HepG2 (cell line): Measurements from ENCODE around the gene SV2B. TPM values are rescaled to one million over a fixed set of nuclear protein-coding genes. Genes with fewer than 3 reads are reported as not detected.

Experiments used
- ATAC-seq: fragments of 200-7000 bp; cut with Tn5 transposase; 3 replicates; pipeline ENCODE4 v1.9.1; 2020; ENCODE audit warnings: mild to moderate bottlenecking, moderate library complexity
- BruUV-seq: library from RNA; stranded (reverse); fragments of 400-500 nt; replicated peaks from 2 replicates; lab custom pipeline; 2021; lab: Mats Ljungman, UMichigan
- CTCF ChIA-PET: fragments of 300-600 bp; formaldehyde crosslinking; extraction: SDS; loops from one replicate; lab custom pipeline; 2021; ENCODE audit warnings: low total read pairs, inconsistent platforms, low intra/inter-chr PET ratio; lab: Yijun Ruan, JAX
- POLR2A ChIA-PET: fragments of 350-600 bp; sonication (Branson Sonifier 250); formaldehyde crosslinking; loops from one replicate; lab custom pipeline; 2020; ENCODE audit warnings: antibody characterized with exemption, inconsistent platforms; lab: Yijun Ruan, JAX
- DNase-seq: peaks from one replicate; pipeline ENCODE4 v3.0.0-alpha.2; 2015; ENCODE audit warnings: low spot score
- FAIRE-seq: peaks from 3 replicates; lab custom pipeline; 2011; peaks lifted over from hg19 to GRCh38; lab: Jason Lieb, UNC
- H2AFZ ChIP-seq: one replicate; pipeline ENCODE4 v1.6.1; 2011; ENCODE audit warnings: low read length, inconsistent platforms
- H3K27ac ChIP-seq: fragments of 300-600 bp; 3 replicates; pipeline ENCODE4 v1.8.0; 2011; ENCODE audit warnings: mixed run types, mild to moderate bottlenecking, mixed read lengths, low read length, inconsistent platforms; ENCODE audit not compliant: insufficient read depth; ENCODE audit errors: extremely low read length
- H3K27me3 ChIP-seq, 2 experiments: fragments of 200-600 bp in 1 of 2; 2 replicates in 1 of 2; 3 replicates in 1 of 2; pipeline versions ENCODE4 v1.6.0 to v1.8.0; 2011; ENCODE audit warnings: low read length in 2 of 2, mild to moderate bottlenecking in 2 of 2, moderate library complexity in 2 of 2, inconsistent platforms in 1 of 2; ENCODE audit not compliant: insufficient read depth in 2 of 2, control insufficient read depth in 1 of 2
- H3K36me3 ChIP-seq, 2 experiments: fragments of 200-600 bp in 1 of 2; replicated peaks in 1 of 2; 2 replicates in 1 of 2; 3 replicates in 1 of 2; pipeline versions ENCODE4 v1.5.1 to v1.8.0; 2011; ENCODE audit warnings: low read length in 2 of 2, inconsistent platforms in 1 of 2; ENCODE audit not compliant: insufficient read depth in 2 of 2, control insufficient read depth in 1 of 2
- H3K4me1 ChIP-seq: 2 replicates; pipeline ENCODE4 v1.5.1; 2012; ENCODE audit warnings: low read length, inconsistent platforms; ENCODE audit not compliant: insufficient read depth
- H3K4me2 ChIP-seq: 2 replicates; pipeline ENCODE4 v1.6.0; 2011; ENCODE audit warnings: low read depth, low read length, inconsistent platforms
- H3K4me3 ChIP-seq, 3 experiments: fragments of 200-600 bp in 1 of 3; sonication (generic), shearing (Covaris generic) in 1 of 3; replicated peaks in 1 of 3; 2 replicates each; pipeline ENCODE4 v1.5.1; 2011 to 2016; ENCODE audit warnings: low read length in 3 of 3, inconsistent platforms in 2 of 3, low read depth in 2 of 3, mild to moderate bottlenecking in 2 of 3, control low read depth in 1 of 3, mixed read lengths in 1 of 3; ENCODE audit not compliant: insufficient read depth in 1 of 3
- H3K79me2 ChIP-seq: one replicate; pipeline ENCODE4 v1.6.1; 2011; ENCODE audit warnings: low read length, inconsistent platforms; ENCODE audit not compliant: insufficient read depth
- H3K9ac ChIP-seq: 2 replicates; pipeline ENCODE4 v1.6.0; 2011; ENCODE audit warnings: mild to moderate bottlenecking, low read depth, low read length, inconsistent platforms; ENCODE audit not compliant: insufficient read depth
- H3K9me3 ChIP-seq: 2 replicates; pipeline ENCODE4 v1.5.1; 2012; ENCODE audit warnings: mild to moderate bottlenecking, low read length
- H4K20me1 ChIP-seq: 2 replicates; pipeline ENCODE4 v1.6.0; 2011; ENCODE audit warnings: inconsistent platforms, mild to moderate bottlenecking, low read length, moderate library complexity; ENCODE audit not compliant: insufficient read depth
- ARNT2 ChIP-seq: sonication (generic); formaldehyde crosslinking; IDR thresholded peaks from 2 replicates; pipeline ENCODE4 v1.8.0; 2022; ENCODE audit warnings: mild to moderate bottlenecking, low read depth, missing genetic modification reagents, moderate library complexity
- HMGA1 ChIP-seq: sonication (generic); formaldehyde crosslinking; conservative IDR thresholded peaks from 2 replicates; pipeline ENCODE4 v1.4.0; 2020; ENCODE audit warnings: missing genetic modification reagents
- HNF4G ChIP-seq, 2 experiments: sonication (generic) in 1 of 2; formaldehyde crosslinking in 1 of 2; IDR thresholded peaks; 2 replicates each; pipeline versions ENCODE4 v1.4.0 to v1.6.1; 2011 to 2020; ENCODE audit warnings: borderline replicate concordance in 2 of 2, low read depth in 2 of 2, mild to moderate bottlenecking in 2 of 2, low read length in 1 of 2, missing genetic modification reagents in 1 of 2, moderate library complexity in 1 of 2
- MIER2 ChIP-seq: IDR thresholded peaks from 2 replicates; pipeline ENCODE4 v1.6.1; 2016; ENCODE audit warnings: missing biosample characterization, missing genetic modification reagents
- NCOA1 ChIP-seq: sonication (generic); formaldehyde crosslinking; IDR thresholded peaks from 2 replicates; pipeline ENCODE4 v1.9.0; 2021; ENCODE audit warnings: missing genetic modification reagents
- NR2C2 ChIP-seq: sonication (generic); formaldehyde crosslinking; IDR thresholded peaks from 2 replicates; pipeline ENCODE4 v1.4.0; 2020; ENCODE audit warnings: missing genetic modification reagents, mild to moderate bottlenecking, moderate library complexity, borderline replicate concordance
- NR2F2 ChIP-seq: IDR thresholded peaks from 2 replicates; pipeline ENCODE4 v1.6.1; 2012; ENCODE audit warnings: low read depth, inconsistent platforms, borderline replicate concordance
- PRPF4 ChIP-seq: fragments of 200-400 bp; formaldehyde crosslinking; IDR thresholded peaks from 2 replicates; pipeline ENCODE4 v1.6.1; 2016; ENCODE audit warnings: low read length, low read depth; ENCODE audit not compliant: poor library complexity, severe bottlenecking
- REST ChIP-seq, 2 experiments: IDR thresholded peaks; 2 replicates each; pipeline ENCODE4 v1.6.1; 2011 to 2012; ENCODE audit warnings: low read length in 2 of 2, borderline replicate concordance in 1 of 2, low read depth in 1 of 2, mild to moderate bottlenecking in 1 of 2, moderate library complexity in 1 of 2
- U2AF1 ChIP-seq: fragments of 200-400 bp; formaldehyde crosslinking; optimal IDR thresholded peaks from 2 replicates; pipeline ENCODE3; 2017; ENCODE audit warnings: mild to moderate bottlenecking, low read depth, low read length
- ZNF431 ChIP-seq: sonication (generic); formaldehyde crosslinking; IDR thresholded peaks from 2 replicates; pipeline ENCODE4 v1.9.0; 2022; ENCODE audit warnings: missing genetic modification reagents, low read depth, mild to moderate bottlenecking, borderline replicate concordance
- ZNF841 ChIP-seq: sonication (generic); formaldehyde crosslinking; IDR thresholded peaks from 2 replicates; pipeline ENCODE4 v1.8.1; 2023; ENCODE audit warnings: missing genetic modification reagents, borderline replicate concordance
- WGBS: methylation state at CpG from one replicate; pipeline ENCODE4 v1.1.6; 2017; ENCODE audit warnings: low lambda C conversion rate; 5-methylcytosine and 5-hydroxymethylcytosine counted together
- in situ Hi-C: cut with HindIII; loops from 2 replicates; pipeline ENCODE4 v1.10.0; 2017; ENCODE audit warnings: low pct_unique_long_range_greater_than_20kb; ENCODE audit not compliant: extremely low pct_ligation_motif_present
- intact Hi-C: fragments of 100-400 bp; cut with micrococcal nuclease; formaldehyde crosslinking; loops from one replicate; pipeline ENCODE4 v1.10.0; 2022; ENCODE audit not compliant: unreplicated experiment
- polyA plus RNA-seq, 8 experiments: library from polyadenylated mRNA; depleted of rRNA in 3 of 8; stranded (reverse) in 7 of 8; unstranded in 1 of 8; fragments of >200 nt; fragmentation: Illumina TruSeq in 4 of 8; extraction: Trizol in 4 of 8; gene quantifications; 2 replicates each; pipeline versions ENCODE4 v1.2.1 to v1.2.3, GENCODE V29; 2011 to 2016; ENCODE audit warnings: low read depth in 4 of 8, missing spikeins in 1 of 8, mixed read lengths in 1 of 8; ENCODE audit not compliant: insufficient read depth in 1 of 8
- total RNA-seq, 5 experiments: library from RNA; depleted of rRNA; stranded (reverse); fragments of >200 nt; fragmentation: Illumina TruSeq; extraction: Trizol; gene quantifications; 2 replicates each; pipeline ENCODE4 v1.2.3, GENCODE V29; 2016; ENCODE audit warnings: low read depth in 1 of 5
- TF ChIP-seq, protein P1 (sequence below): sonication (generic); formaldehyde crosslinking; IDR thresholded peaks from 2 replicates; pipeline ENCODE4 v1.4.0; 2020; ENCODE audit warnings: mild to moderate bottlenecking, low read depth, missing genetic modification reagents

Gene SV2B
- total and polyA plus RNA-seq, 2 of the 13 experiments (the other 11 are each of a cell fraction or from before 2014, with no cell fraction given) = not detected

- no peaks in the 10 kb centered on the region for H3K27me3 ChIP-seq
- DNase-seq (no peak), ATAC-seq (no peak), FAIRE-seq (no peak)
- intact Hi-C loops (no loop called here), in situ Hi-C loops (no loop called here)
- no peaks in the 10 kb centered on the region for H3K36me3 ChIP-seq
- H3K27ac ChIP-seq = no peak overlapping the region
- WGBS = 0% methylated on average over 3 of the region's 3 CpGs
- H3K4me1 ChIP-seq = no peaks in the 10 kb centered on the region
- H3K4me2 ChIP-seq = no peak overlapping the region
- TF ChIP-seq MIER2 (CRISPR knock-in tag) (peak; percentile 93), PRPF4 (no peak), REST (IDR thresholded peaks at IDR 0.05; ENCODE audit: borderline replicate concordance in 1 of 2, low read depth in 1 of 2, low read length in 2 of 2) (peak; percentile 60 to 93)
- no TSS peak for BruUV-seq
- H2AFZ ChIP-seq = no peak overlapping the region
- no peaks in the 10 kb centered on the region for H3K79me2 ChIP-seq
- no peaks in the 10 kb centered on the region for H4K20me1 ChIP-seq
- H3K9ac ChIP-seq = no peak overlapping the region
- no peaks in the 10 kb centered on the region for H3K9me3 ChIP-seq
- H3K4me3 ChIP-seq = no peak overlapping the region
- POLR2A ChIA-PET = no interaction called here
- CTCF ChIA-PET = no interaction called here
Measured at GRCh38 chr15:91338766-91339165, 238.7 kb downstream of the SV2B start.

DNA sequence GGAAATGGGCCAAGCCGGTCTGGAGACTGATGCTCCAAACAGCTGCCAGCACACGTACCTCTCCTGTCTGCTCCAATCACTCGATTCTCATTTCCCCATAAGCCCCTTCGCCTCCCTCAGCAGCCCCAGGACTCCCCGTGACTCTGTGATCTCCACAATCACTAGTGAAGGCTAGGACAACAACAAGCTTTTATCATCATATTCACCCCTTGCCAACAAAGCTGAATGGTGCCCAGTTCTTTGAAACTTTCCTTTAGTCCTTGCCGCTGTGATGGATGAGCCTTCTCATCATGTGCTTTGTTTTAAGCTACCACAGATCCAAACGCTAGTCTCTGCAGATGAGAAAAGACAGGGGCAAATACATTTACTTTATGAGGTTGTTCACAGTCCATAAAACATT, 242.0 kb downstream of the SV2B start:
- H3K36me3 ChIP-seq = no peaks in the 10 kb centered on the region
- H3K9ac ChIP-seq = no peak overlapping the region
- no peak overlapping the region for H3K4me3 ChIP-seq
- no peaks in the 10 kb centered on the region for H4K20me1 ChIP-seq
- H3K27me3 ChIP-seq = no peaks in the 10 kb centered on the region
- H3K9me3 ChIP-seq = no peaks in the 10 kb centered on the region
- DNase-seq (no peak), FAIRE-seq (no peak), ATAC-seq (no peak)
- H3K4me1 ChIP-seq = no peaks in the 10 kb centered on the region
- intact Hi-C loops (no loop called here), in situ Hi-C loops (no loop called here)
- H3K27ac ChIP-seq = no peak overlapping the region
- no TSS peak for BruUV-seq
- ChIA-PET POLR2A (no interaction called here), CTCF (no interaction called here)
- no peak overlapping the region for H3K4me2 ChIP-seq
- 14% methylated on average over 7 of the region's 7 CpGs for WGBS
- H3K79me2 ChIP-seq = no peaks in the 10 kb centered on the region
- no peak overlapping the region for H2AFZ ChIP-seq
- TF ChIP-seq ARNT2 (CRISPR knock-in tag) (no peak), HMGA1 (no peak), NR2C2 (CRISPR knock-in tag) (no peak), U2AF1 (no peak), NCOA1 (no peak), NR2F2 (no peak), ZNF431 (CRISPR knock-in tag) (no peak), HNF4G (IDR thresholded peaks at IDR 0.05; ENCODE audit: borderline replicate concordance, low read depth, low read length) (no peak), HNF4G (CRISPR knock-in tag; IDR thresholded peaks at IDR 0.05; ENCODE audit: borderline replicate concordance, low read depth) (no peak), ZNF841 (CRISPR knock-in tag) (no peak)
- TF ChIP-seq, protein P1, sequence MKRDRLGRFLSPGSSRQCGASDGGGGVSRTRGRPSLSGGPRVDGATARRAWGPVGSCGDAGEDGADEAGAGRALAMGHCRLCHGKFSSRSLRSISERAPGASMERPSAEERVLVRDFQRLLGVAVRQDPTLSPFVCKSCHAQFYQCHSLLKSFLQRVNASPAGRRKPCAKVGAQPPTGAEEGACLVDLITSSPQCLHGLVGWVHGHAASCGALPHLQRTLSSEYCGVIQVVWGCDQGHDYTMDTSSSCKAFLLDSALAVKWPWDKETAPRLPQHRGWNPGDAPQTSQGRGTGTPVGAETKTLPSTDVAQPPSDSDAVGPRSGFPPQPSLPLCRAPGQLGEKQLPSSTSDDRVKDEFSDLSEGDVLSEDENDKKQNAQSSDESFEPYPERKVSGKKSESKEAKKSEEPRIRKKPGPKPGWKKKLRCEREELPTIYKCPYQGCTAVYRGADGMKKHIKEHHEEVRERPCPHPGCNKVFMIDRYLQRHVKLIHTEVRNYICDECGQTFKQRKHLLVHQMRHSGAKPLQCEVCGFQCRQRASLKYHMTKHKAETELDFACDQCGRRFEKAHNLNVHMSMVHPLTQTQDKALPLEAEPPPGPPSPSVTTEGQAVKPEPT = no peak
